ENCODE measurements around the gene MPPED2.

MPPED2 gene

DNA sequence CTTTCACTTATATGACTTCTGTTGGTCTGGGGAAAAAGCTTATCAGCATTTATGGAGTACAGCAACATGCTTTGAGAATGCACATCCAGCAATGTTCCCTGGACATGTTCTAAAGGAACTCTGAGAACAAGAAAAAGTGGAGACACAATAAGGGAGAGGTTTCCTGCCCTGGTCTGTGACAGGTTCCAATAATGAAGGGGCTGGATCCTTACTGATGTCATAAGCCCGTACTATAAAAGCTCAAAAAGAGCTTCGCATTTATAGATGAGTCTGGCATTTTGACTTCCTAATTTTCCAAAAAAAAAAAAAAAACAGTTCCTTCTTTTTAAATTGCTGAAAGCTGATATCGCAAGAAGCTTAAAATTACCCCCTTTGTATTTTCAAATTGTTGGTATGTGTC is 129.1 kb downstream of the MPPED2 start:
- FAIRE-seq (no peak), DNase-seq (ENCODE audit: insufficient read length, low spot score) (no peak)

DNA sequence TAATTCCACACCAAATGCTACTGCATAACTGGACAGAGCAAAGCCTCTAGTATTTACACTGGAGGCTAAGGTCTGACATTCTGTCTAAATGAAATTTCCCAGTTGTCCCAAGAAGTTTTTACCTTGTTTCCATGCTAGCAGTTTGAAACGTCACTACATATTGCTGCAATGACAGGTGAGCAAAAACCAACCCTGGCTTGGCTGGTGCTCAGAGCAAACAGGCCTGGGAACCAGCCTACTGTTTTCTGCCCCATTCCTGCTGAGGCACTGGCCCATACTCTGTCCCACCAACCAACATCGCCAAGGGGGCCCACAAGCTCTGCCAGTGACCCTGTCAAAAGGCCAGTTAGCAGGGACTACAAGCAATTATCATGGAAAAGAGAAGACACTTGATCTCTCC is 131.1 kb downstream of the MPPED2 start:
- FAIRE-seq (no peak), DNase-seq (ENCODE audit: insufficient read length, low spot score) (no peak)

DNA sequence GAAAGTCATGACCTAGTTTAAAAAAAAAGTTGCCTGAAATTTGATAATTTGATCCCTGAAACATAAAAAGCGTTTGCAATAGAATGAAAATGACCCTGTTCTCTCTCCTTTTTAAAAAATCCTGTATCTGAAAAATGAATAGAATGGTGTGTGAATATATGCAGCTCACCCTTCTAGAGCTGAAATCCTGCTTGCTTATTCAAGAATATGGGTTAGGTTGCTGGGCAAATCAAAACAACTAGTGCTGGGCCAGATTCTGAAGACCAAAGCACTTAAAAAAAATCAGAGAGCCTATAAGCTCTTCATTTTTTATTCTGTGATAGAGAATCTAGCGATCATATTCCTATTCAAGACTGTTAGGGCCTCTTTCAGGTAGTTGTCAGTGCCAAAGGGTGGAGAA is 131.6 kb downstream of the MPPED2 start:
- no peak for DNase-seq (ENCODE audit: insufficient read length, low spot score)
- no peak for FAIRE-seq

DNA sequence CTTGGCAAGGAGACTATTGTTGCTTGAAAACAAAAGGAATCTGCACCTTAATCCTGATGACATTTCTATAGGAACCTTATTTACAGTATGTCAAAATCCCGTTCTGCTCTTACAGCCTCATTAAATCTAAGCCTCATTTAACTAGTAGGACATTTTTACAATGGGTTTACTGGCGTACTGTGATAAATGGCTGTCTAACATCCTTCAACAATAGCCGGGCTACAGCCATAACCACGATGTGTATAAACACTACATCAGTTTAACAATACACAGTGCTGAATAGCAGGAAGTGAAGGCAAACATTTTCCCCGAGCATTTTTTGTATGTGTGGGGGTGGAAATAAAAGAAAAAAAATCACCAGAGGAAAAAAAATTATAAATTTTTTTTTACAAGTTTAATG is 132.0 kb downstream of the MPPED2 start:
- FAIRE-seq (no peak), DNase-seq (ENCODE audit: insufficient read length, low spot score) (no peak)

DNA sequence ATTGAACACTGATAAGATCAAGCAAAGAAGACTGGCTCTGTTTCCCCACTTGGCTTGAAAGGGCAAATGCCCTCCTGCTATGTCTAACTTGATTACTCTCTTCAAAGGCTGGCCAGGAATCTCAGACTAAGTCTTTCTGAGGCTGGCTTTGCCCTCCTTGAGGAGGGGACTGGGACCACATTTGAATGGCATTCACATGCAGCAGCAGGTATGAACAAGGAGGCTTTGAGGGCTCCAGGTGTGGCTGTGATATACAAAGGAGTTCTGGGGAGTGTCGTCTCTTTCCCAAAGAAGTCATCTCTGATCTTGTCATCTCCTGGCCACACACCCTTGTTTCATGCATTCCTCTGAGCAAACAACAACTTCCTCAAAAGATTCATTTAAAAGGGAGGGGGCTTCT is 132.4 kb downstream of the MPPED2 start:
- DNase-seq (ENCODE audit: insufficient read length, low spot score): no peak
- FAIRE-seq: no peak

DNA sequence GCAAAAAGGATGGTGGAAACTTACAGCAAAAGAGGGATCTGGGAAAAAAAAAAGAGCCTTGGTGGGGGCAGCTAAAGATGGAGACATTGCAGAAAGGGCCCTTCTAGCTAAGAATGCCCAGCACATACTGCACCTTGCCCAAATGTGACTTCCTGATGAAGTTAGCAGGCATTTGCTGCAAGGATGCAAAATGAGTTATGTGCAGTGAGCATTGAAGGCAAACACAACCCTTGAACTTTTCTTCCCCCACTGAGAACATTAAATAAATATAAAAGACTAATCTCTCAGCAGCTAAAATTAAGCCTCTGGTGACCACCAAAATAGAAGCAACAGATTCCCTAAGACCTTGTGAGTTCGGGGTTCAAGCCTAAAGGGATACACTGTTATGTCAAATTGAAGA is 133.3 kb downstream of the MPPED2 start:
- DNase-seq (ENCODE audit: insufficient read length, low spot score) (no peak), FAIRE-seq (no peak)

DNA sequence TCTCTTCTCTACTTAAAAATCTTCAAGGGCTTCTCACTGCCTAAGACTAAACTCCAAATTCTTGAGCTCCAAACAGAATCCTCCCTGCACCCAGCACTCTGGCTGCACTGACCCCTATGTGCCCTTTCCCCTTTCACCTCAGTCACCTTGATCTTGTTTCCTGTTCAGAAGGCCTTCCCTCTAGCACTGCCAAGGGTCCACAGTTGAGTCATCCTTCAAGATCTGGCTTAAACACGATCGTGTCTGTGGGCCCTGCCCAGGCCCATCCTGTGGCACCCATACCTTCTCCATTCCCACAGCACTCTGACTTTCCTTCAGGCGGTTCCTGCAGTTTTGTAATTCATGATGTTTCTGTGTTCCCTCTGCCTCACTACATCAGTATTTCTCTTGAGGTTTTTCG is 134.0 kb downstream of the MPPED2 start:
- DNase-seq (ENCODE audit: insufficient read length, low spot score): no peak
- FAIRE-seq: no peak

DNA sequence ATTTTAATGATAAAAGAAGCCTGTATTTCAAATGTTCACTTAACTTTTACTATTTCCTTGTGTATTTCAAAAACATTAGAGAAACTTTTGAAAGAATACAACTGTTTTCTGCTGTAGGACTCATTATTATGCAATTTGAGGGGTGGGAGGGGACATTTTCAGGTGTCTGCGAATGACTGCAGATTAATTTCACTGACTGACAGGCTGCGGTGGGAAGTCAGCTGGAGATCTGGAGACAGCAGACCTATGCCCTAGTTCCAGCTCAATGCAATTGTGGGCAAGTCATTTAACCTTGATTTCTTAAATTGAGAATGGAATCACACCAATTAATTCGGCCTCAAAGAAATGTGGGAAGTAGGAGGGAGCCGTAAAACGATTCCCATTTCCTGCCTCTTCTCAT is 134.5 kb downstream of the MPPED2 start:
- no peak for FAIRE-seq
- DNase-seq (ENCODE audit: insufficient read length, low spot score): no peak

DNA sequence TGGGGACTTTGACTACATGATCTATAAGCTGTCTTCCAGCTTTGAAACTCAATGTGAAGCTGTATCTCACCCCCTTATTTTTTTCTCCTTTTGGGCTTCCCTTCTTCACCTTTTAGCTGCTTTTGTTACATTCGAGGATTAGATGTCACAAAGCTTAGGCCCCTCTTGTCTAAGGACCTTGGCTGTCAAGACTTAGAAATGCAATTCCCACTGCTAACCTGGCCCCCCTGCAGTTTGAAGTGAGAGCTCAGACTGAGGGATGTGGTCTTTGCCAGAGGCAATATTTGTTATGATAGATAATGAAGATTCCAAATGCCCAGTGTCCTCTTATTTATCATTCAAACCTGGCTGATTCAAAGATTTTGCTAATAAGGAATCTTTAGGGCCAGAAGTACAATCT is 135.0 kb downstream of the MPPED2 start:
- DNase-seq (ENCODE audit: insufficient read length, low spot score) (no peak), FAIRE-seq (no peak)

DNA sequence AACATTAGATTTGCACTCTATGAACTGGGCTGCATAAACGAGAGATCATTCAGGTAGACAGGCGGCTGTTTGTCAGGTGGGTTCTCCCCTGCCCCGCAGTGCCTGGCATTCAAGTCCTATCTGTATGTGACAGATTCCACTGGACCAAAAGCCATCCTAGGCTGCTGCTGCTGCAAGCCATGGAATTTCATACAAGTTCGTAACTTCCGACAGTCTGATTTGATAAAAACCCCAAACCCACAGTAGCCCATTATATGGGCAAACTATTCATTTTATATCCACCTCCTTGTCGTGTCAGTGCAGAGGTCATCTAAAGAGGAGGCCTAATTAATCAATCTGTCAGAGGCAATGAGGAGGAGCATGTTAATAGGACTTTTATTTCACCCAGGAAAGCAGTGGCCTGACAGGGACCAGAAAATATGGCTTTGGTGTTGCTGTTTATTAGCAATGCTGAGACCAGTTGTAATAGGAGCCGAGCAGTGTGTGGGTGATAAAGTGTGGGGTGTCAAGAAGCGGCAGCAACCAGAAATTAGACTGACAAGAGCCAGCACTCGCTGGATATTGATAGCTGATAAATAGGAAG is 139.0 kb downstream of the MPPED2 start:
- FAIRE-seq (no peak), DNase-seq (ENCODE audit: insufficient read length, low spot score) (no peak)

DNA sequence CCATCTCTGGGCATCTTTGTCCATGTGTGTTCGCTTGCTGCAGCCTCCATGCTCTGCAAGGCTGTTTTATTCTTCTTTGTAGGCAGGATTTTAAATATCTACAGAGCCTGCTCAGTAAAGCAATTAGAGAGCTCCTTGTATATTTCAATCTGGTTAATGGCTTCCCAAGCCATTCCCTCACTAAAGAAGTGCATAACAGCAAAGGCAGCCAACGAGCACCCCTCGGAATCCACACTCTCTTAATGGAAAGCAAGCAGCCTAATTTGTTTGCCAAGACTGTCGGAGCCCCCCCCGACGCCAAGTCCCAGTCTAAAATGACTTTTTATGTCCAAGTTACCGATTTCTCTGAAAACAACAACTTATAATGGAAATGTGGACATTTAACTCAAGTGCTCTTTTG is 139.6 kb downstream of the MPPED2 start:
- DNase-seq (ENCODE audit: insufficient read length, low spot score) (no peak), FAIRE-seq (no peak)

DNA sequence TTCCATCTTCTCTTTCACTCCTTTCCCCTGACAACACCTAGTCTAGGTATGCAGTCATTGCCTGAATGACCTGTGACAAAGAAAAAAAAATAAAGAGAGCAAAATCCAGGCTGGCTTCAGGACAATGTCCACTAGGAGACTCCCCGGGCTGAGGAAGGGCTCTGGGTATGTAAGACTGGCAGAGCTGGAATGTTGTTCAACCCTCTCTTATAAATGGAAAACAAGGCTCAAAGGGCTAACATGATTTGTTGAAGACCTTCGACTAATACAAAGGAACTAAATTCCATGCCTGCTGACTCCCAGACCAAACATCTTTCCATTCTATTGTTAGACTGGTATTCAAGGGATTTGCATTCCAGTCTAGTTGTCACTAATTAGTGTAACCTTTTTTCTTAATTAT is 141.1 kb downstream of the MPPED2 start:
- no peak for FAIRE-seq

DNA sequence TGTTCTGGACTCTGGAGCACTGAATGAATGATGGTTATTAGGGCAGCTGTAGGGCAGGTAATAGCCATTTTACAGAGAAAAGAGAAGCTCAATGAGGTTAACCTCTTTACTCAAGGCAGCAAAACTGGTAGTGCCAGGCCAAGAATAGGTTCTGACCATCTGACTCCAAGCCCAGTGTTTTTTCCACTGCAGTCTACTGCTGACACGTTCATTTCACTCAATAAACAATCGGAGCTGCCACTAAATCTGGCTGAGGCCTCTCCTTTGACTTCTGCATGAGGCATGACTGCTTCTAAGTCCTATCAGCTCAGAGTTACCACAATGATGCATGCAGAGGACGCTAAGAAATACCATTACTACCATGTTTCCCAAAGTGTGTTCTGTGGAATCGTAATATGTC is 145.6 kb downstream of the MPPED2 start:
- FAIRE-seq (no peak), DNase-seq (ENCODE audit: insufficient read length, low spot score) (no peak)

More for the DNA sequence above, 141.1 kb downstream of the MPPED2 start:
- DNase-seq (ENCODE audit: insufficient read length, low spot score): no peak

DNA sequence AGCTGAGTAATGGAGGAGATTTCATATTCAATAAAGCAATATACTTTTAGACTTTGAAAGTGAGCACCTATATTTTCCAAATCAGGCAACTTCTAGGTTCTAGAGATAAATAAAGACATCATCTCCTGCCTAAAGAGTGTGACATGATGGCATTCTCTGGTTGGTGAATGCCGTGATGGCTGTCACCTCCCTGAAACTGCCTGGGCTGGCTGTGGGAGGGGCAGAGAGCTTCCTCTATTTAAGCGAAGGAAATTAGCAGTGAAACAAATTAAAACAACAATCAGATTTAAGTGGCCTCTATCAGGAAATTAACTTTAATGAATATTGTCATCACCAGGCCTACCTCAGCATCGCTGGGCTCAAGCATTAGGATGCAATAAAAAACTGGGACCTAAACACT is 149.4 kb downstream of the MPPED2 start:
- FAIRE-seq (no peak), DNase-seq (ENCODE audit: insufficient read length, low spot score) (no peak)

DNA sequence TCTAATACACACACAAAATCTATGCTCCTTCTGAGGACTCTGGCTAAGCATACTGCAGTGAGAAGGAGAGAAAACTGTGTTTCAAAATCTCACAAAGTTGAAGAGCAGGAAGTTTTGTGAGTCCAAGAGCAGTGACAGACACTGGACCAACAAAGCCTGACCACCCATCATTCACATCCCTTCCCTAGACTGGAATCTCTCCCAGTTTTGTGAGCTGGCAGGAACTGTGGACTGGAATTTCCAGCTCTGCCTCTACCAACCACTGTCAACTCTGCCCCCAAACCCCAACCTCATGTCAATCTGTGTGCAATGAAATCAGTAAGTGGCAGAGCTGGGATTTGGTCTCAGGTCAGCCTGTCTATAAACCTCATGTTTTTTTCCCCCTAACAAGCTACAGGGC is 150.7 kb downstream of the MPPED2 start:
- FAIRE-seq: no peak
- DNase-seq (ENCODE audit: insufficient read length, low spot score): no peak

DNA sequence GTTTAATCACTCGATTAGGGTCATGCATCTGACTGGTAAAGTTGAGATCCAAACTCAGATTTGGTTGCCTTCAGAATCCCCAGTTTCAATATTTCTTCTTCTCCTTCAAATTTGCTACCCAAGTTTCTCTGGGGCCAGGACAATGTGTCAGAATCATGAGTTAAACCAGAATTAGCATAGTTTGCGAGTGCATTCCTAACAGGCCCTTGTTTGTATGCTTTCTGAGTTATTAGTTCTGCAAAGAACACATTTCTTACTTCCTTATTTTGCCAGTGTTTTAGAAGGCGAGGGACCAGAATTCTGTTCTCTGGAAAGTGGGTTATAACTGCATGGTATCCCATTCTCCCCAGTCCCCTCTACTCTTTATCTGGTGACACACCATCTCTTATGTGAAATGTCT is 151.3 kb downstream of the MPPED2 start:
- no peak for DNase-seq (ENCODE audit: insufficient read length, low spot score)
- no peak for FAIRE-seq

DNA sequence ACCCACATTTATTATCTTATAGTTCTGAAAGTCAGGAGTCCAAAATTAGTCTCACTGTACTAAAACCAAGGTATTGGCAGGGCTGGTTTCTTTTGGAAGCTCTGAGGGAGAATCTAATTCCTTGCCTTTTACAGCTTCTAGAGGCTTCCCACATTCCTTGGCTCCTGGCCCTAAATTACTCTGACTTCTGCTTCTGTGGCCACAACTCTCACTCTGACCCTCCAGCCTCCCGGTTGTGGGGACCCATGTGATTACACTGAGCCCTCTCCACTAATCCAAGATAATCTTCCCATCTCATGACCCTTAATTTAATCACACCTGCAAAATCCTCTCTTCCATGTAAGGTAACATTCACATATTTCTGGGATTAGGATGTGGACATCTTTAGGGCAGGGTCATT is 152.3 kb downstream of the MPPED2 start:
- DNase-seq (ENCODE audit: insufficient read length, low spot score): no peak
- FAIRE-seq: no peak

DNA sequence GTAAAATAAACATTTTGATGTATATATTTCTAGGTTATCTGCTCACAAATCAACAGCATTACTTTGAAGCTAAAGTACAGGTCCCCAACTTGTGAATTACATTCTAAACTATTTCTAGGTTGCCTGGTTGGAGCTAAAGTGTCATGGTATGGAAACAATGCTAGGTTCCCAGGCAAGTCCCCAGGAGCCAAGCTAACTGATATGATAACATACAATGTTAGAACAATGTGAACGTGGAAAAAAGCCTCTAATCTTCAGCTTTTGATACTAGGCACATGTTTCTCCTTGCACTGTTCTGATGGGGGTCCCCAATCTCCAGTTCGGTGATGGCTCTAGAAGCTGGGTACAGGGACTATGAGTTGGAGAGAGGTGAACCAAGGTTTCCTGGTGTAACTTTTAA is 153.4 kb downstream of the MPPED2 start:
- FAIRE-seq (no peak), DNase-seq (ENCODE audit: insufficient read length, low spot score) (no peak)

DNA sequence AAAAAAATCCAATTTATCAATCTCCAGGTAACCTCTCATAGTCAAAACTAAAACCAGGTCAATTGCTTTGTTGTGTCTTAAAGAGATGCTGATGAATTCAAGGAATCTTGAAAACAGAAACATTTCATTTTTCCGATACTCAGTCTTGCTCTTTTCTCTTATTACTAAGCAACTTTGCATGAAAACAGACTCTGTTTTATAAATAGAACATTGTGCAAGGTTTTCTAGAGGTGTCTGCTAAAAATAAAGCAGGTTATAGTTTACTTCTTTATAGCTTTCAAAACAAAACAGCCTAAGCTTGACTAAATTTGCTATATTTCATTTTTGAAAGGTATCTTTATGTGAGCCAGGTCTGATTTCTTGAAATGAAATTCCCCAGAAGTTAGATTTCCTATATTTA is 154.0 kb downstream of the MPPED2 start:
- DNase-seq (ENCODE audit: insufficient read length, low spot score) (no peak), FAIRE-seq (no peak)

DNA sequence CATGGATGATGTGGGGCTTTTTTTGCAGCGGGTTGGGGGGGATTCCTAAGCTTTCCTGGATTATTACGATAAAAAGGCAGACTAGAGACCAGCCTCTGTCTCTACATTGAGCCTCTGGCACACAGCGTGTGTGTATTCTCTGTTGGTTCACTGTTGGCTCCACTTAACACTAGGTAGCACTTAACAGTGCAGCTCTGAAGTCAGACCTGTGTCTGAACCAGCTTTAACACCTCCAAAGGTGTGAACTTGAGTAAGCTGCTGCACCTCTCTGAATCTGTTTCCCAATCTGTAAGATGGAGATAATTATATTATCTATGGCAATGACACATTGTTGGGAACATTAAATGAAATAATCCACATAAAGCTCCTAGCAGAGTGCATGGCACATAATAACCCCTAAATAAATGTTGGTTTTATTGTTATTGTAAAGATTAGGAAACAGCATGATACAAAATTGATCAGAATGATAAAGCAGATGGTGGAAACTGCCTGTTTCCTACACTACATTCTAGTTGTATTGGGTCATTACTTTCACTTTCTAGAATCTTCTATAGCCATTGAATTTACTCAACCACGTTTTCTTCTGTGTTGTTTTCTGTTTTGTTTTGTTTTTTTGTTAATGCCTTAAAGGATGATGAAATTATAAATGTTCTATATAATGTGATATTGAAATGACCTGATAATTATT is 154.9 kb downstream of the MPPED2 start:
- DNase-seq (ENCODE audit: insufficient read length, low spot score): no peak
- no peak for FAIRE-seq

DNA sequence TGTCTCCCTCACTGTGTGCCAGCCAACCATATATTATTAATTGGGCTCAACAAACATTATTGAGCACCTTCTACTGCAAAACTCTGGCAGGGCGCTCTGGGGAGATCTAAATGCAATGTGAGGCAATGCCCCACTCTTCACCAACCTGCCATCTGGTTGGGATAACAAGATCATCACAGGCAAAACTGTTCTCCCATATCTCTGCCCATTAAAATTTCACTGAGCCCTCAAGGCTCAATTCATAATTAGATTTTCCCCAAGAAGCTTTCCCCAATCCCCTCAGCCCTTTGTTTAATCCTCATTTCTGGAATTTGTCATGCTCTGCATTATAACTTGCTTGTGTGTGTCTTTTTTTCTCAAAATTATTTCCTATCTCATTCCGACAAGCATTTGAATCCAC is 156.6 kb downstream of the MPPED2 start:
- FAIRE-seq (no peak), DNase-seq (ENCODE audit: insufficient read length, low spot score) (no peak)

DNA sequence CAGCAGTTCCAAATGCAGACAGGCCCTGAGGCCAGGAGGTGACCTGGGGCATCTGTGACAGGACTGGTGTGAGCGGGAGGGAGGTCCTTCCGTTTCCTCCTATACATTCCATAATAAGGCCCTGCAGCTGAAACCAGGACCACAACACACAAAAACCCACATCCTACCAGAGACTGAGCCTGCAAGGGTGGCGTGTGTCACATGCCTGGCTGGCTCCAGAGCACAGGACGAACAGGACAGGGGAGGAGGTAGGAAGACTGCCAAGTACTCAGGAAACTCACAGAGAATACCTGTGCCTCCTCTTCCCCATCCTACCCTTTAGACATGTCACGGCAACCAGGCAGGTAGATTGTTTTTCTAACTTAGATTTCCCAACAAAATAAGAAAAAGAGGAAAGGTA is 159.4 kb downstream of the MPPED2 start:
- DNase-seq (ENCODE audit: insufficient read length, low spot score): no peak

DNA sequence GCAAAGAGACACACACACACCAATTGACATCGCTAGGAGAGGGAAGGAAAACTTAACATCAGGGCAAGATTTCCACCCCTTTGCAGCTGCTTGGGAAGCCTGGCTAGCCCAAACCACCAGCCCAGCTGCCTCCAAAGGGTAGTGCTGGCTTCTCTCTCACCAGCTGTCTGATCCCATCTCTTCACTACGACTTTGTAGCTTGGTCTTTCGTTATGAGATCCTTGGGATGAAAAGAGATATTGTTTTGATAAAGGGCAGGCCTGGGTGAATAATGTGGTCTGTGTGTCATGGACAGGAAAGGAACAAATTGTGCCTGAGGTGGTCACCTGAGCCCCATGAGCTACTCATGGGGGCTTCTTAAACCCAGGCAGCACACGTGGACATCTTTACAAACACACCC is 161.3 kb downstream of the MPPED2 start:
- DNase-seq (ENCODE audit: insufficient read length, low spot score) (no peak), FAIRE-seq (no peak)

More for the DNA sequence above, 159.4 kb downstream of the MPPED2 start:
- FAIRE-seq: no peak
